ENCODE data around the gene GNG4. TPM values are rescaled to one million over a fixed set of nuclear protein-coding genes. Genes with fewer than 3 reads are reported as not detected.
A peak's percentile ranks its signal among the peaks of the same experiment; 100 is the strongest.
"Not testable (repeated sequence)": the region's sequence is repeated elsewhere in the genome, so short reads cannot be mapped to it uniquely, and the experiment has no call there.

The GNG4 gene
- total and polyA plus RNA-seq, 8 donors = 1.1 to 3.2 (median 2.0) TPM; not detected in 2

- no peaks in the 10 kb centered on the region for H3K9me3 ChIP-seq
- H3K36me3 ChIP-seq = no peaks in the 10 kb centered on the region
- no peaks in the 10 kb centered on the region for H3K4me1 ChIP-seq
- H3K27me3 ChIP-seq = peaks cover 0 to 4% of the 10 kb centered on the region in 2 donors
- no peak for DNase-seq
- ATAC-seq = no peak
- no peak overlapping the region for H3K4me3 ChIP-seq
- TF ChIP-seq CTCF (IDR thresholded peaks at IDR 0.05) = no peak
- no peak overlapping the region for H3K27ac ChIP-seq
- intact Hi-C loops (cut with DNase I) = no loop called here
Measured at GRCh38 chr1:235545292-235545930, 104.2 kb downstream of the GNG4 start.

GRCh38 chr1:235542845-235543244 lies 106.7 kb downstream of the GNG4 start:
- H3K4me3 ChIP-seq; intact Hi-C loops (cut with DNase I); H3K27ac ChIP-seq; ATAC-seq; H3K27me3 ChIP-seq; DNase-seq; H3K4me1 ChIP-seq; H3K9me3 ChIP-seq; H3K36me3 ChIP-seq: not testable (repeated sequence)

DNA sequence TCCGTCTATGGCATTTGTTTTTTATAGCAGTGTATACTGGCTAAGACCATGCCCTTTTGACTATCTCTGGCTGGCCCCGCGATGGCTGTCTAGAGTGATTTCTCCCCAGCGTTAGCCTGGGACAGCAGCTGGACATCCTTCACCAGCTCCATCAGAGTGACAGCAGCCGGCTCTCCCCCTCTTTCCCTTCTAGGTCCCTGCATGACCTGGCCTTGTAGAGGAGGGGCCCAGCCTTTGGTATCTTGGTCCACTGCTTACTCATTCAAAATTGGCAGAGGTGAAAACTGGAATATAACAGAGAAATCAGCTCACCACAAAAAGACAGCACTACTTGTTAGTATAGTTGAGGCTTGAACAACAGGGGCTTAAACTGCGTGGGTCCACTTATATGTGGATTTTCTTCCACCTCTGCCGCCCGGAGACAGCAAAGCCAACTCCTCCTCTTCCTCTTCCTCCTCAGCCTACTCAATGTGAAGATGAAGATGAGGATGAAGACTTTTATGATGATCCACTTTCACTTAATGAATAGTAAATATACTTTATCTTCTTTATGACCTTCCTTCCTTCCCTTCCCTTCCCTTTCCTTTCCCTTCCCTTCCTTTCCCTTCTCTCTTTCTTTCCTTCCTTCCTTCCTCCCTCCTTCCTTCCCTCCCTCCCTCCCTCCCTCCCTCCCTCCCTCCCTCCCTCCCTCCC lies 116.0 kb downstream of the GNG4 start:
- ATAC-seq = no peak
- H3K36me3 ChIP-seq = no peaks in the 10 kb centered on the region
- no peak for TF ChIP-seq CTCF (IDR thresholded peaks at IDR 0.05)
- intact Hi-C loops (cut with DNase I) = no loop called here
- H3K27me3 ChIP-seq = no peaks in the 10 kb centered on the region
- DNase-seq = no peak
- no peak overlapping the region for H3K4me3 ChIP-seq
- no peaks in the 10 kb centered on the region for H3K4me1 ChIP-seq
- H3K9me3 ChIP-seq = no peaks in the 10 kb centered on the region
- H3K27ac ChIP-seq = no peak overlapping the region

GRCh38 chr1:235532360-235532759 lies 117.2 kb downstream of the GNG4 start:
- Histone ChIP-seq H3K4me3 (no peak overlapping the region), H3K36me3 (no peaks in the 10 kb centered on the region), H3K9me3 (no peaks in the 10 kb centered on the region), H3K4me1 (no peaks in the 10 kb centered on the region), H3K27ac (no peak overlapping the region), H3K27me3 (no peaks in the 10 kb centered on the region)
- ATAC-seq = no peak
- TF ChIP-seq CTCF (IDR thresholded peaks at IDR 0.05) = no peak
- no peak for DNase-seq
- intact Hi-C loops (cut with DNase I) = no loop called here

GRCh38 chr1:235527196-235527814 lies 122.3 kb downstream of the GNG4 start:
- peak in 1 of 4 donors; percentile 20 for DNase-seq
- intact Hi-C loops (cut with DNase I) = no loop called here
- Histone ChIP-seq H3K4me3 (no peak overlapping the region), H3K27ac (no peak overlapping the region), H3K36me3 (no peaks in the 10 kb centered on the region), H3K9me3 (no peaks in the 10 kb centered on the region), H3K4me1 (no peaks in the 10 kb centered on the region), H3K27me3 (no peaks in the 10 kb centered on the region)
- TF ChIP-seq CTCF (IDR thresholded peaks at IDR 0.05) = no peak
- ATAC-seq = peak; percentile 77

All from left lung (tissue), 10 donors.